HG02970 (cell line): Measurements from ENCODE around the gene TMEM145.
"Not testable (repeated sequence)": the region's sequence is repeated elsewhere in the genome, so short reads cannot be mapped to it uniquely, and the experiment has no call there.

Experiments
- ATAC-seq: cut with Tn5 transposase; IDR thresholded peaks from one replicate; pipeline ENCODE4 v1.9.1; 2021; ENCODE audit warnings: mild to moderate bottlenecking, moderate library complexity, moderate number of reproducible peaks; ENCODE audit not compliant: unreplicated experiment, low FRiP score

The TMEM145 gene

GRCh38 chr19:42312370-42312769, 739 bp upstream of the TMEM145 start:
- ATAC-seq = no peak

DNA sequence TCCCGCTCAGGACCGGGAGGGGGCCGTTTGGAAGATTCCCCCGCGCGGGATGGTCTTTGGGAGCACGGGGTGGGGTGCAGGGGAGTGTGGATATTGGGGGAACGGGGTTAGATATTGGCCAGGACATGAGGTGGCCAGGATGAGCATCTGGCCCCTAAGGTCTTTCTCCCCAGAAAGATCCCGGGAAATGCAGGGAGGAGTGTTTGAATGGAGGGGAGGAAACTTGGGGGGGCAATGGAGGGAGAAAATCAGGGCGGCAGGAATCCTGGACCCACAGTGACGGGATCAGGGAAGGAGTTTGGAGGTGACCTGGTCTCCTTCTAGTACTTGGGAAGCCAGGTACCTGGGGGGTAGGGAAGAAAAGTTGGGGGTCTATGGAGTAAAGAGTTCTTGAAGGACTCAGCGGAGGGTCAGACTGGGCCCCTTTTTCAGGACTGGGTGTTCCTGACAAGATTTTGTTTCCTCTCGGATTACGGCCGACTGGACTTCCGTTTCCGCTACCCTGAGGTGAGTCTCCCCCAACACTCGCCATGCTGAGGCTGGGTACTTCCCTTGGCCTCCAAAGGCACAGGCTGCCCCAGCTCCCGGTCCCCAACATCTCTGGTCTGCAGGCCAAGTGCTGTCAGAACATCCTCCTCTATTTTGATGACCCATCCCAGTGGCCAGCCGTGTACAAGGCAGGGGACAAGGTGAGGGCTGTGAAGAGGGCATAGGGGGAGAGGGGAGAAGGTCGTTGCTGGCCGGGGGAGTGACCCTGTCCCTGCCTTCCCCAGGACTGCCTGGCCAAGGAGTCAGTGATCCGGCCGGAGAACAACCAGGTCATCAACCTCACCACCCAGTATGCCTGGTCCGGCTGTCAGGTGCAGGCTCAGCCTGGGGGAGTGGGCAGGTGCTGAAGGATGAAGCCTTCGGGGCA, 989 bp downstream of the TMEM145 start:
- ATAC-seq = no peak

DNA sequence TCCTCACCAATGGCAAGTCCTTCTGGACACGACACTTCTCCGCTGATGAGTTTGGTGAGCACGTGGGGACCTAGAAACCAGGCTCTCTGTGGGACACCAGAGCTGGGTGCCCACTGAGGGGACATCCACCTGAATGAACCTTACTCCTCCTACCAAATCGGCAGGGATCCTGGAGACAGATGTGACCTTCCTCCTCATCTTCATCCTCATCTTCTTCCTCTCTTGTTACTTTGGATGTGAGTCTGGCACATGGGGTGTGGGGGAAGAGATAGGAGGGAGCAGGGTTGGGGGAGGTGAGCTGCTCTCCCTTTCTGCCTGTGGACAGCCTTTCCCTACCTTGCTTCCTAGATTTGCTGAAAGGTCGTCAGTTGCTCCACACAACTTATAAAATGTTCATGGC, 1.9 kb downstream of the TMEM145 start:
- ATAC-seq = no peak

DNA sequence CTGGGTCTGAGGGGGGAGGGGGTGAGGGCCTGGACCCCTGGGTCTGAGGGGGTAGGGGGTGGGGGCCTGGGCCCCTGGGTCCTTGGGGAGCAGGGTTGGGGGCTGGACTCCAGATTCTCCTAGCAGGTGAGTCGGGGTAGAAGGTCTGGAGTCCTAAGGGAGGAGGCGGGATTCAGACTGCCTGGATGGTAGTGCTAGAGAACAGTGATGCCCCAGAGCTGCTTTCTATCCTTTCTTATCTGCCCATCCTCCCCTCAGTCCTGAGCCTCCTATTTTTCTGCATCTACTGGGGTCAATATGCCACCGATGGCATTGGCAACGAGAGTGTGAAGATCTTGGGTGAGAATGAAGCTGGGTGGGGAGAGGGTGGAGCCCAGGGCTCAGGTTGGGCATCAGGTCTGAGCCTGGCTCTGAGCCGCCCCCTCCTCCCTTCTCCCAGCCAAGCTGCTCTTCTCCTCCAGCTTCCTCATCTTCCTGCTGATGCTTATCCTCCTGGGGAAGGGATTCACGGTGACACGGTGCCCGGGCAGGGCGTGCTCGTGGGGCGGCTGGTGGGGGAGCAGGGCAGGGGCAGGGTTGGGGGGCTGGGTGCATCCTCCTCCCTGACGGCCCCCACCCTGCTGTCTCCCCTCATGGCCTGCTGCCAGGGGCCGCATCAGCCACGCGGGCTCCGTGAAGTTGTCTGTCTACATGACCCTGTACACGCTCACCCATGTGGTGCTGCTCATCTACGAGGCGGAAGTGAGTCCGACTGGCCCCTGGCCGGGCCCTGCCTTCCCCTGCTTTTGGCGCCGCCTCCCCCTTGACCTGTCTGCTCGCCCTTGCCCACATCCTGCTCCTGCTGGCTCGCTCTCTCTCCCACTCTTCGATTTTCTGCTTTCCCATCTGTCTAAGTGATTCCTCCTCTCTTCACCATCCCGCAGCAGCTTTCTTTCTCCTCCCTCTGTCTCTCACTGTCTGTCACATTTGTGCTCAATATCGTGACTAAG, 3.4 kb downstream of the TMEM145 start:
- ATAC-seq = no peak

- ATAC-seq = no peak
Measured at GRCh38 chr19:42317535-42317934, 4.4 kb downstream of the TMEM145 start.

- no peak for ATAC-seq
Measured at GRCh38 chr19:42322305-42322704, 9.2 kb downstream of the TMEM145 start.

- ATAC-seq = no peak
Measured at GRCh38 chr19:42323473-42323851, 10.4 kb downstream of the TMEM145 start.

- no peak for ATAC-seq
Measured at GRCh38 chr19:42323852-42324654, 10.9 kb downstream of the TMEM145 start.

- no peak for ATAC-seq
Measured at GRCh38 chr19:42324655-42325307, 11.7 kb downstream of the TMEM145 start.

GRCh38 chr19:42325308-42325895, 12.3 kb downstream of the TMEM145 start, which contains the start of gene MEGF8:
MEGF8 (plus strand) TSS chr19:42325635; CDS start chr19:42326244, 609 bp downstream.
- ATAC-seq = peak; percentile 91

- ATAC-seq = no peak
Measured at GRCh38 chr19:42325896-42326771, 13.0 kb downstream of the TMEM145 start.

DNA sequence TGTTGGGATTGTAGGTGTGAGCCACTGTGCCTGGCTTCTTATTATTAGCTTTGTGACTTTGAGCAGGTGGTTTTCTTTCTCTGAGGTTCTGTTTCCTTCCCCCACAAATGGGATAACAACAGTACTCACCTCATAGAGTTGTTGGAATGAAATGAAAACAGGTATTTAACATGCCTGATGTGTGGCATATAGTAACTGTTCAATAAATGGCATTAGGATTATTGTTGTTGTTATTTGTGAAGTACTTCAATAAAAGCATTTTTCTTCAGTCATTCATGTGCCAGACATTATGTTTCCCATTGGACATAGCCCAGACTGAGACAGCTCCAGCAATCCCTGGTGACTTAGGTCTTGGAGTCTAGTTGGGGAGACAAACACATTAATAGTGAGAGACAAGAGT, 13.9 kb downstream of the TMEM145 start:
- ATAC-seq = no peak

- no peak for ATAC-seq
Measured at GRCh38 chr19:42327381-42327780, 14.3 kb downstream of the TMEM145 start.

DNA sequence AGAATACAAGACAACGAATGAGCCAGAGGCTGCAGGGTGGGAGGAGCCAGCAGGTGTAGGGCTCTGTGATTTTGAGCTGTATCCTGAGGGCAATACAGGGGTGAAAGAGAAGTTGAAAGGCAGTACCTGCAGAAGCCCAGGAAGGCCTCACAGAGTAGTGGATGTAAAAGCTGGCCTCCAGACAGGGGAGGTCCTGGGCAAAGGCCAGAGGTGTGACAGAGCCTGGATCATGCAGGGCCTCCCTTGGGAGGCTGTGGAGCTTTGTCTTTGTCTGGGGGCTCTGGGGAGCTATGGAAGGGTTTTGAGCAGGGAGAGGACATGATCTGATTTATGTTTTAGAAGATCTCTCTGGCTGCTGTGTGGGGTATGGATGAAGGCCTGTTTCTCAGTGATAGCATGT, 15.0 kb downstream of the TMEM145 start:
- ATAC-seq = no peak

DNA sequence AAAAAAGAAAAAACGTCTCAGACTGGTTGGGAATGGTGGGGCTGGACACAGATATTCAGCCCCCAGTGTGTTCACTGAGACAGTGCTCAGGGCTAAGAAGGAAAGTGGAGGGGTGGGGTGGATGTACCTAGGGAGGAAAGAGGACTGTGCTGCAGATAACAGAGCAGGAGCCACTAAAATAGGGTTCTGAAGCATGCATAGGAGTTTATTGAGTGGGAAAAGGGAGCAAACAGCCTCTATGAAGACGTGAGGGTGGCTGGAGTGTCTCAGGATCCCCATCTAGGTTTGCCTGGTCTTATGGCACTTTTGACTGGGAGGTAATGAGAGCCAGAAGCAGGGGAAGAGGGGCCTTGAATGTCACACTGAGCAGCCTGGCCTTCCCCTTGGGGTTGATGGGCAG, 15.7 kb downstream of the TMEM145 start:
- ATAC-seq = no peak

DNA sequence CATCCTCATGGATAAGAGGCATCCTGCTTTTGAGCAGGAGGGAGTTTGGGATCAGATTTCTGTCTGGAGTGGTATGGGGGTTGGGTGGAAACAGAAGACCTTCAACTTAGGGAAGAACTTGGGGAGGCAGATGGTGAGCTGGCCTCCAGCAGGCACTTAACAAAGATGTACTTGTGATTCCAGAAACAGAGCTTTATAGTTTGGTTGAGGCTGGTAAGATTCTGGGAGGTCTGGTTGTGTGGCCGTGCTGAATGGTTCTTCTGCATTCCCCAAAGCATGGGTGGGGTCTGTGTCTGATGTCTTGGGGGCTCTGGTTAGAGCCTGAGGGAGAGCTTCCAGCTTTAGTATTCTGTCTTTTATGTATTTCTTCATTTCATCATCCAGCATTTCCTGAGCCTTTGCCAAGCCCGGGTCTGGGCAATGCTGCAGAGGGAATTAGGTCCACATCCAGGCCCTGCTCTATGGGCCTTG, 17.2 kb downstream of the TMEM145 start:
- ATAC-seq = no peak

DNA sequence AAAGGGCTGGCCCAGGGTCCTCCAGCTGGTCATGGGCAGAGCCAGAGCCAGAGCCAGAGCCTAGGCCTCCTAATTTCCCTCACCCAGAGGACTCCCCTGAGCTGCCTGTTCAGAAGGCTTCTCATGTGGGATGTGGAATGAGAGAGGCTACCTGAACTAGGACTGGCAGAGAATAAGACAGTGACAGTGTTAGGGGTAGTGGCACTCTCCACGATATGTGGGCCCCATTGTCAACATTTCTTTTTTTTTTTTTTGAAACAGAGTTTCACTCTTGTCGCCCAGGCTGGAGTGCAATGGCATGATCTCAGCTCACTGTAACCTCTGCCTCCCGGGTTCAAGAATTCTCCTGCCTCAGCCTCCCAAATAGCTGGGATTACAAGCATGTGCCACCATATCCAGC, 18.2 kb downstream of the TMEM145 start:
- ATAC-seq = not testable (repeated sequence)

DNA sequence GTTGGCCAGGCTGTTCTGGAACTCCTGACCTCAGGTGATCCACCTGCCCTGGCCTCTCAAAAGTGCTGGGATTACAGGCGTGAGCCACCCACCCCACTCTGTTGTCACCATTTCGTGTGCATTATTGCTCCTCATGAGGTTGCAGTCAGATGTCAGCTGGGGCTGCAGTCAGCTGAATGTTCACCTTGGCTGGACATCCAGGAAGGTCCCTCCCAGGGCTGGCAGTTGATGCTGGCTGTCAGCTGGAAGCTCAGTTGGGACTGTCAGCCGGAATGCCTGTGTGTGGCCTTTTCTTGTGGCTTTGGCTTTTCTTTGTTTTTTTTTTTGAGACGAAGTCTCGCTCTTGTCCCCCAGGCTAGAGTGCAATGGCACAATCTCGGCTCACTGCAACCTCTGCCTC, 18.9 kb downstream of the TMEM145 start:
- ATAC-seq = no peak
